Fibroblast of villous mesenchyme (primary cell): ENCODE measurements around the gene OR9A4. TPM values are rescaled to one million over a fixed set of nuclear protein-coding genes. Genes with fewer than 3 reads are reported as not detected.

Experiments
- DNase-seq: peaks from one replicate; pipeline ENCODE4 v3.0.0-alpha.2; 2010; ENCODE audit warnings: low read depth
- H3K4me3 ChIP-seq: 2 replicates; pipeline ENCODE4 v1.5.1; 2011; ENCODE audit warnings: low read depth, mild to moderate bottlenecking, low read length
- CTCF ChIP-seq: IDR thresholded peaks from 2 replicates; pipeline ENCODE4 v1.5.1; 2012; ENCODE audit warnings: low read depth, mild to moderate bottlenecking, low read length; ENCODE audit not compliant: insufficient read depth
- total RNA-seq: library from RNA; depleted of rRNA; stranded (reverse); fragments of >200 nt; gene quantifications from 2 replicates; pipeline ENCODE4 v1.2.3, GENCODE V29; 2012

Gene OR9A4
- total RNA-seq, 1 donor, result not detected

- H3K4me3 ChIP-seq, result no peak overlapping the region
- no peak for TF ChIP-seq CTCF
- no peak for DNase-seq
Observed at GRCh38 chr7:141944811-141945210, 28.6 kb downstream of the OR9A4 start.

- H3K4me3 ChIP-seq, result no peak overlapping the region
- no peak for TF ChIP-seq CTCF
- no peak for DNase-seq
Observed at GRCh38 chr7:141945356-141945755, 29.2 kb downstream of the OR9A4 start.

GRCh38 chr7:141946796-141947195, 30.6 kb downstream of the OR9A4 start, which contains the start of gene CLEC5A:
Gene CLEC5A (minus strand): TSS chr7:141946974. CDS start chr7:141946292, 682 bp downstream.
- DNase-seq, result no peak
- TF ChIP-seq CTCF, result no peak
- H3K4me3 ChIP-seq, result no peak within 1 kb of the TSS

GRCh38 chr7:141949021-141949420, 32.8 kb downstream of the OR9A4 start:
- DNase-seq, result no peak
- H3K4me3 ChIP-seq, result no peak overlapping the region
- no peak for TF ChIP-seq CTCF

GRCh38 chr7:141949451-141949850, 33.3 kb downstream of the OR9A4 start:
- H3K4me3 ChIP-seq, result no peak overlapping the region
- TF ChIP-seq CTCF, result no peak
- no peak for DNase-seq

- no peak for DNase-seq
- no peak overlapping the region for H3K4me3 ChIP-seq
- no peak for TF ChIP-seq CTCF
Observed at GRCh38 chr7:141949911-141950310, 33.7 kb downstream of the OR9A4 start.

- H3K4me3 ChIP-seq, result no peak overlapping the region
- TF ChIP-seq CTCF, result no peak
Observed at GRCh38 chr7:141950806-141951205, 34.6 kb downstream of the OR9A4 start.

More at GRCh38 chr7:141950806-141951205, 34.6 kb downstream of the OR9A4 start:
- no peak for DNase-seq
